GM19455 (cell line): Measurements from ENCODE around the gene RHAG.

ENCODE experiments used
- ATAC-seq: cut with Tn5 transposase; IDR thresholded peaks from one replicate; pipeline ENCODE4 v1.9.1; 2021; ENCODE audit not compliant: unreplicated experiment

Gene RHAG

GRCh38 chr6:49565855-49566254, 70.8 kb downstream of the RHAG start:
- no peak for ATAC-seq

- no peak for ATAC-seq
Observed at GRCh38 chr6:49565261-49565660, 71.4 kb downstream of the RHAG start.

GRCh38 chr6:49564552-49564951, 72.1 kb downstream of the RHAG start:
- no peak for ATAC-seq

- no peak for ATAC-seq
Observed at GRCh38 chr6:49563006-49563886, 73.4 kb downstream of the RHAG start.

- no peak for ATAC-seq
Observed at GRCh38 chr6:49558238-49558637, 78.4 kb downstream of the RHAG start.

GRCh38 chr6:49557177-49557576, 79.5 kb downstream of the RHAG start:
- ATAC-seq: no peak

GRCh38 chr6:49556429-49556837, 80.2 kb downstream of the RHAG start:
- ATAC-seq: no peak

GRCh38 chr6:49555951-49556350, 80.7 kb downstream of the RHAG start:
- no peak for ATAC-seq
